HCT116 (cell line): ENCODE measurements around the gene TLE7.

ENCODE experiments used
- ATF3 ChIP-seq: IDR thresholded peaks from 2 replicates; pipeline ENCODE4 v1.6.1; 2012
- CTCF ChIP-seq, 3 experiments: fragments of 200-600 bp in 1 of 3; sonication (generic) in 1 of 3; IDR thresholded peaks in 2 of 3; conservative IDR thresholded peaks in 1 of 3; 2 replicates each; pipeline ENCODE4 v1.5.1; 2012 to 2017; ENCODE audit warnings: low read depth in 2 of 3, low read length in 2 of 3, antibody characterized with exemption in 1 of 3, borderline replicate concordance in 1 of 3, control low read depth in 1 of 3, mild to moderate bottlenecking in 1 of 3, mixed read lengths in 1 of 3, mixed run types in 1 of 3, moderate library complexity in 1 of 3; ENCODE audit not compliant: insufficient read depth in 1 of 3
- FOSL1 ChIP-seq: IDR thresholded peaks from 2 replicates; pipeline ENCODE4 v1.6.1; 2012; ENCODE audit warnings: low read depth
- POLR2AphosphoS5 ChIP-seq: IDR thresholded peaks from 2 replicates; pipeline ENCODE4 v1.6.1; 2011; ENCODE audit warnings: mild to moderate bottlenecking, low read depth, low read length, moderate library complexity
- ZFX ChIP-seq: fragments of 450-650 bp; IDR thresholded peaks from 2 replicates; pipeline ENCODE4 v1.6.1; 2017

- TF ChIP-seq CTCF (IDR thresholded peaks at IDR 0.05 in 2 of 3, conservative IDR thresholded peaks at IDR 0.05 in 1 of 3; ENCODE audit: borderline replicate concordance in 1 of 3, insufficient read depth in 1 of 3, low read depth in 2 of 3, low read length in 2 of 3) (no peak), POLR2AphosphoS5 (no peak), ZFX (no peak), ATF3 (no peak), FOSL1 (no peak)
These were observed 47.3 kb upstream of the TLE7 start, which contains the start of gene ZNF19 for GRCh38 chr16:71489122-71489521.
